HG02798 (cell line): Measurements from ENCODE around the gene LMBRD1.
"Not testable (repeated sequence)": the region's sequence is repeated elsewhere in the genome, so short reads cannot be mapped to it uniquely, and the experiment has no call there.

Experiments used
- ATAC-seq: cut with Tn5 transposase; IDR thresholded peaks from one replicate; pipeline ENCODE4 v1.9.1; 2021; ENCODE audit warnings: mild to moderate bottlenecking; ENCODE audit not compliant: unreplicated experiment, poor library complexity

Gene LMBRD1

DNA sequence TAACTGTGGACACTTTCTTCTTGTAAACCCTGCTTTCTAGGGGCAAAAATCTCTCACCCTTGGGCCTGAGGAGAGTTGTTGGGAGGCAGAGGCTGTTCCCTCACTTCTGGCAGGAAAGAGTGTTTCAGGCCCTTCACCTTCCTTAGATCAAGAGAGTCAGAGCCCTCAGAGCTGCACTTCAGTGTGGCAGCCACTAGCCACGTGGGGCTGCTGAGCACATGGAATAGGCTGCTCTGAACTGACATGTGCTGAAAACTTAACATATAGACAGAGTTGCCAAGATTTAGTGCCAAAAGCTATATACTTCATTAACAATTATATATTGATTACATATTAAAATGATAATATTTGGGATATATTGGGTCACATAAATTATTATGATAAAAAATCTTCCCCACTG lies 4.4 kb upstream of the LMBRD1 start:
- no peak for ATAC-seq

DNA sequence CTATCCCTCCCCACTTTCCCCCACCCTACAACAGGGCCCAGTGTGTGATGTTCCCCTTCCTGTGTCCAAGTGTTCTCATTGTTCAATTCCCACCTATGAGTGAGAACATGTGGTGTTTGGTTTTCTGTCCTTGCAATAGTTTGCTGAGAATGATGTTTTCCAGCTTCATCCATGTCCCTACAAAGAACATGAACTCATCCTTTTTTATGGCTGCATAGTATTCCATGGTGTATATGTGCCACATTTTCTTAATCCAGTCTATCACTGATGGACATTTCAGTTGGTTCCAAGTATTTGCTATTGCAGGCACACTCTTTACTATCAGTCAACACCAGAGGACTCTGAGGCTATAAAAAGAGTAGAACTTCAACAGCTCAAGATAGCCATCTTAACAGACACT lies 2.0 kb upstream of the LMBRD1 start:
- ATAC-seq = not testable (repeated sequence)

DNA sequence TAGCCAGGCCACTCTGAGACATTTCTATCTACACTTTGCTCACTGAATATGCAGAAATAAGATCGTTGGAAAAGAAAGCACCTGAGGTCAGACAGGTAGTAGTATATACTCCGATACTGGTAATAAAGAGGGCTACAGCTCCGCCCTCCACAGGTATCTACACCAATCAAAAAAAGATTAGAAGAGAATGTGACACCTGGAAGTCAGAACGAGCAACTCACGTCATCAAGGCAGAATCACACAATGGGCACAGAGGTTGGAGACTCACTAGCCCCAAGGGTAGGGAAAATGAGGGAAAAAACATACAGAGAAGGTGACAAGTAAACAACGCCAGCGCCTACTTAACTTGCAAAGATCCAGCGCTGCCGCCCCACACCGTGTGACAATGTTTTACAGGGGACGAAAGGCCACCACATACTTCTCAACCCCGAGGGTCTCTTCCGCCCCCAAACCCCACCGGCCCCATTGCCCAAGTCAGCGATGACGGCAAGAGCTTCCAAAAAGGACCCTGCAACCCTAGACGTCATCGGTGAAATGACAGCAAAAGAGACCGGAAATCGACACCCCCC lies 653 bp downstream of the LMBRD1 start:
- peak; percentile 23 for ATAC-seq

GRCh38 chr6:69795469-69796072 lies 1.2 kb downstream of the LMBRD1 start:
- ATAC-seq = peak; percentile 34

- ATAC-seq = no peak
These were observed 4.5 kb downstream of the LMBRD1 start for GRCh38 chr6:69792292-69792691.

DNA sequence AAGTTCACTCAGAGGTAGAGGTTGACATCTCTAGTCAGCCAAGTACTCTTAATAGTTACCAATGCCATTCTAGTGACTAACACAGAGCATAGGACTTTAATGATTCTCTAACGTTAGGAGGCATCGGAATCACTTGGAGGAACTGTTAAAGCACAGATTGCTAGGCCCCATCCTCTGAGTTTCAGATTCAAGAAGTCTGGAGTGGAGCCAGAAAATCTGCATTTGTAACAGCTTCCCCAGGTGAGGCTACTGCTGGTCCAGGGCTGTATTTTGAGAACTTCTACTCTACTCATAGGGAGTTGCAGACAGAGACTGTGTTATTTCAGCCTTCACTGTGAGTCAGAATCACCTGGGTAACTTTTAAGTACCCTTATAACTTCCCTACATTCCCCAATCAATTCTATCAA lies 5.7 kb downstream of the LMBRD1 start:
- ATAC-seq = peak; percentile 40

- ATAC-seq = no peak
These were observed 6.2 kb downstream of the LMBRD1 start for GRCh38 chr6:69790629-69791028.

GRCh38 chr6:69789578-69789977 lies 7.2 kb downstream of the LMBRD1 start:
- ATAC-seq = peak; percentile 41

DNA sequence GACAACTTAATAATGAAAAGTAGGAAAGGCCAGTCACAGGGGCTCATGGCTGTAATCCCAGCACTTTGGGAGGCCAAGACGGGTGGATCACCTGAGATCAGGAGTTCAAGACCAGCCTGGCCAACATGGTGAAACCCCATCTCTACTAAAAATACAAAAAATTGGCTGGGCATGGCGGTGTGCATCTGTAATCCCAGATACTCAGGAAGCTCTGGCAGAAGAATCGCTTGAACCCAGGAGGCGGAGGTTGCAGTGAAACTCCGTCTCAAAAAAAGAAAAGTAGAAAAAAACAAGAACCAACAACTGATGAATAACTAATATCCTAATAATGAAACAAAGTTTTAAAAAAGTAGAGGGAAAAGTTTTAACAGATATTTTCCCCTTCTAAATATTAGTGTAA lies 9.4 kb downstream of the LMBRD1 start:
- ATAC-seq = not testable (repeated sequence)

- ATAC-seq = no peak
These were observed 11.1 kb downstream of the LMBRD1 start for GRCh38 chr6:69785697-69786096.

GRCh38 chr6:69784595-69785377 lies 12.0 kb downstream of the LMBRD1 start:
- peak; percentile 81 for ATAC-seq

DNA sequence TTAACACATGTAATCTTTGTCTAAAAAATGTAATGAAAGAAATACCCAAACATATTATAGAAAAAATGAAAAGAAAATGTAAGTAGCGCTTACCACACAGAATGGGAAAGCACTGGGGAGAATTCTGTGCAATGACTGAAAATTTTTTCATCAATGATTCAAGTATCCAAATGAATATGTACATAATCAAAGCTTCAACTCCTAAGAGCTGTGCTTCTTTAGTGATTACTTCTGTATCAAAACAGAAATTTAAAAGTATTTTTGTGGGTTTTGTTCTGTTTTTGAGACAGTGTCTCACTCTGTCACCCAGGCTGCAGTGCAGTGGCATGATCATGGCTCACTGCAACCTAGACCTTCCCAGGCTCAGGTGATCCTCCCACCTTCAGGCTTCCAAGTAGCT lies 13.7 kb downstream of the LMBRD1 start:
- ATAC-seq = no peak

DNA sequence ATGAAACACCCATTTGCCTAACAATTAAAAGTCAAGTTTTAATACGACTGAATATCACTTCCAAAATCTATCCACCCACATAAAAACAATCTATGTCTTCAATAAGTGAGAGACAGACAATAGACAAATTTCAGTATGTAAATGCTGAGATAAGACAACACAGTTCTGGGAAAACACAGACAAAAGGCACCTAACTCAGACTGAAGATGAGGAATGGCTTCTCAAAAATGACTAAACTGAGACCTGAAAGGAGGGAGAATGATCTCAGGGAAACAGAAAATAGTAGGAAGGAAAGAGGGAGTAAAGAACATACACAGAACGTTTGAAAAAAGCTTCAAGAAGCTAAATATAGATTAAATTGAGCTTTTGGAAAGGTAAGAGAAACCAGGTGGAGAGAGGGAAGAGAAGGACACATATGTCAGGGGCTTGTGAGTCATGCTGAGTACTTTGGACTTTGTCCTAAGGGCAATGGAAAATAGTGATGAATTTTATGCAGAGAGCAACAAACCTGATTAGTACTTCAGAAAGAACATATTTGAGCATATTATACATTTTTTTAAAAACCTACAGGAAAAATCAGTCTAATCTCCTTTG lies 16.1 kb downstream of the LMBRD1 start:
- ATAC-seq = no peak

DNA sequence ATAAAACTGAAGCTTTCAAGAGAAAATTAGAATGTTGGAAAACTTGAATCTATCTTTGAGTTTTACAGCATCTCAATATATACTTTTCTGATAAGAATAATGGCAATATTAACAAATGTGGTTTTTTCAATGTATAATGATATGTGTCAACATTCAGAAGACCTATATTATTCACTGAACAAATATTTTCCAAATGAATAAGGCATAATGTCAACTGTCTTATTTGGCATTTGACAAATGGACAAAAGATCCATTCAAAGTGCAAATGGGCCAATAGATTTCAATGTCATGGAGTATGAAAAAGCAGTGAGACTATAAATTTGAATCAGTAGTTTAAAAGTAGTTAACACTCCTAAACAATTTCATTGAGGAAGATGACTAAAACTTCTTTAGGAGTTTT lies 20.9 kb downstream of the LMBRD1 start:
- ATAC-seq = no peak

- no peak for ATAC-seq
These were observed 21.3 kb downstream of the LMBRD1 start for GRCh38 chr6:69775585-69775849.

DNA sequence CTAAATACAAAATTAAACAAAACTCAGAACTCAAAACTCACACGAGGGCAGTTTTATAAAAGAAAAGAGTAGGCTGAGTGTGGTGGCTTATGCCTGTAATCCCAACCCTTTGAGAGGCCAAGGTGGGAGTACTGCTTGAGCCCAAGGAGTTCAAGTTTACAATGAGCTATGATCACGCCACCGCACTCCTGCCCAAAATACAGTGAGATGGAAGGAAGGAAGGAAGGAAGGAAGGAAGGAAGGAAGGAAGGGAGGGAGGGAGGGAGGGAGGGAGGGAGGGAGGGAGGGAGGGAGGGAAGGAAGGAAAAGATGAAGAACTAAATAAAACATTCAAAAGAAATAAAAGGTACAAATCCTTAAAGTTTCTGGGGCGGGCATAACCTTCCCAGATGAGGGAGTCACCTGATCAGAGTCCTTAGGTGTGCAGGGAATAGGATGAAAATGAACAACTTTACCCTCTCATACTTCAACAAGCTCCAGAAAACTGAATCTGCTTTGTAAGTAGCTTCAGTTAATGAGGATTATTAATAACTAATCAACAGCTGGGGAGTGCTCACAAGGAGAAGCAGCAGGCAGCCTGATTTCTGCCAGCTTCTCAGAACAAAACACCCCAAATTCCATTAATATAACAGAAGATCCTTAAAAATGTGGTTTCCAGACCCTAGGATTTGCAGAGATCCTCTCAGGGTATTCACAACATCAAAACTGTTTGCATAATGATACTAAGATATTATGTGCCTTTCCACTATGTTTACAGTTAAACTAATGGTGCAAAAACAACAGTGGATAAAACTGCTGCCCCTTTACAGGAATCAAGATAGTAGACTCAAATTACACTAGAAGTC lies 21.8 kb downstream of the LMBRD1 start:
- no peak for ATAC-seq

- no peak for ATAC-seq
These were observed 25.5 kb downstream of the LMBRD1 start for GRCh38 chr6:69771158-69771906.

- ATAC-seq = no peak
These were observed 28.1 kb downstream of the LMBRD1 start for GRCh38 chr6:69768664-69769063.

GRCh38 chr6:69763763-69764162 lies 33.0 kb downstream of the LMBRD1 start:
- ATAC-seq = no peak

- ATAC-seq = no peak
These were observed 35.0 kb downstream of the LMBRD1 start for GRCh38 chr6:69761853-69762252.
